ENCODE measurements around the gene HOXD11.

The HOXD11 gene
- total RNA-seq, result 0 to 0.18 (median 0) reads per million in 4 experiments

DNA sequence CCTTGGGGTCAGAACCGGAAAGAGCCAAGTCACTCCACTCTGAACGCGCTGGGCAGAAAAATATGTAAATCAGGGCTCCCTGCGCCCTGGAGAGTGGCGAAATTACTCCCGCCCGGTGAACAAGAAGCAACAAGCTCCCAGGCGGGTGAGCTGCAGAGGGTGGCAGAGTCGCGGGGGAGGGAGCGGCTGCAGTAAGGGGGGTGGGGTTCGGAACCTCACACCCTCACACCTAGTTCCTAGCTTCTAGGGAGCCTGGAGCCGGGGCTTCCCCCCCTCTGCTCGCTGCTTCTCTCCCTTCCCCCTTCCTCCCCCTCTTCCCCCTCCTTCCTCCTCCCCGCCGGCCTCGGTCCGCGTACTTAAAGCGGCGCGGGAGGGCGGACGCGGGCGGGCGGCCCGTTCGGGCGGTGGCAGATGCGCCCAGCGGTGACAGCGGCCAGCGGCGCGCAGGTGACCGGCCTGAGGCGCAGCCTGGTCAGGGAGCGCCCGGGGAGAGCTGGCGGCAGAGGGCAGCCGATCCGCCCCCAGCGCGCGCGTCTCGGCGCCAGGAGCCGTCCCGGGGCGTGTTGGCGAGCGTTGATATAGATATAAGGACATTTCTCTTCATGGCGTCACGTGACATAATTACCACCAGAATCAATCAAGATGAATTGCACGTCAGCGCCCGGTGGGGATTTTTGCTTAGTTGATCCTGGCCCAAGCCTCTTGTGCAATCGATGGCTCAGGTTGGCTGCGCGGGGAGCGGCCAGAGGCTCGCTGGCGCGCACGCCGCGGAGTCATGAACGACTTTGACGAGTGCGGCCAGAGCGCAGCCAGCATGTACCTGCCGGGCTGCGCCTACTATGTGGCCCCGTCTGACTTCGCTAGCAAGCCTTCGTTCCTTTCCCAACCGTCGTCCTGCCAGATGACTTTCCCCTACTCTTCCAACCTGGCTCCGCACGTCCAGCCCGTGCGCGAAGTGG lies at the start of gene HOXD11:
HOXD11 (plus strand) TSS at position 700 of the 959 bp plus-strand sequence; CDS start at position 776, 76 bp downstream.
- no peak for DNase-seq

DNA sequence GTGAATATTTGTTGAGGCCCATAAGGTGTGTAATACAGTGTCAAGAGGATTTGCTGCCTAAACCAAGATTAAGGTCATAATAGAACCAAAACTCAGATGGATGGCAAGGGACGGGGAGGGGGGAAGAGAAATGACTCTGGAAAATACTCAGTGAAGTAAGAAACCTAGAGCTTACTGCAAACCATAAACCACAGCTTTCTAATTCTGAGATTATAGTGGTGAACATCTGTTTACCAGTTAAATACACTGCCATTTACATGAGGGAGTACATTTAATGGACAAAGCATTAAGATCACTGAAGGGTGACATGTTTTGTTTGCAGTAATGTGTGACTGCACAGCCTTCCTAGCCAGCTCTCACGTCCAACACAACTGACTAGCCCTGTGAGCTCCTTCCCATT lies 43.1 kb upstream of the HOXD11 start:
- DNase-seq, result no peak

DNA sequence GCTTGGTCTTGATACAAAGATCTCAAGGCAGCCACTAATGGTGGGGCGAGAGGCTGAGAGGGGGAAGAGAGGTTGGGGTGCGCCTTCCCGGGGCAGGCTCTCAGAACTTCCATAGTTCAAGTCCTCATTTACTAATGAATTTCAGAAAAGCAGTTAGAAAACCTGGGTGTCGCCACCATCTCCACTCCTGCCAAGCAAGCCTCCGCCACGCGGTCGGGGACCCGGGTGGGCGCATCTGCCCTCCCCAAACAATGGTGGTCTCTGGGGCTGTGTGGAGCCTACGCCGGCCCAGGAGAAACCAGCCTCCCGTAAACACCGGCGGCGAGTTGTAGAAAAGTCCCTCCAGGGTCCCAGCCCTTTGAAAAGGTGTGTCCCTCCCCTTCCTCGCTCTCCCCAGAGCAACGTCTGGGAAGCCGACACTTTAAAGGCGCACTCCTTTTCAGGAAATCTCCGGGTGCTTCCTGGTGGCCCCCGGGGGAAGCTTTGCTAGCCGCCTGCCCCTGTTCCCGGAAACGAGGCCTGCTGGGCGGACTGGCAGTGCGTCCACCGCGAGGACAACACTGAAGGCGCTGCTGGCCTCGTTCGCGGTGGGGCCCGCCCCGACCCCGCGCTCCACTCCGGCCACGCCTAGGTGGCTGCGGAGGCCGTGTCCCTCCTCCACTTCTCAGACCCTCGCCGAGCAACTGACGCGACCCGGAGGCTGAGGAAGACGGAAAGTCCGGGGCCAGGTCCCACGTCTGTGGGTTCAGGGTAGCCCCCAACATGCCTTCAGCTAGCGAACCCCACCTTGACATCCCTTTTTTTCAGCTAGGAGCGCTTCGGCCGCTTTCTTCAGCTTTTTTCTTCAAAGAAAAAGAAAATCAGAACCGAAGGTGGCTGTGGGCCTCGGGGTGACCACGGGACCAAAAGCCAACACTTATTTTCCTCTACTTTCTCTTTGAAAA lies 40.2 kb upstream of the HOXD11 start:
- no peak for DNase-seq

DNA sequence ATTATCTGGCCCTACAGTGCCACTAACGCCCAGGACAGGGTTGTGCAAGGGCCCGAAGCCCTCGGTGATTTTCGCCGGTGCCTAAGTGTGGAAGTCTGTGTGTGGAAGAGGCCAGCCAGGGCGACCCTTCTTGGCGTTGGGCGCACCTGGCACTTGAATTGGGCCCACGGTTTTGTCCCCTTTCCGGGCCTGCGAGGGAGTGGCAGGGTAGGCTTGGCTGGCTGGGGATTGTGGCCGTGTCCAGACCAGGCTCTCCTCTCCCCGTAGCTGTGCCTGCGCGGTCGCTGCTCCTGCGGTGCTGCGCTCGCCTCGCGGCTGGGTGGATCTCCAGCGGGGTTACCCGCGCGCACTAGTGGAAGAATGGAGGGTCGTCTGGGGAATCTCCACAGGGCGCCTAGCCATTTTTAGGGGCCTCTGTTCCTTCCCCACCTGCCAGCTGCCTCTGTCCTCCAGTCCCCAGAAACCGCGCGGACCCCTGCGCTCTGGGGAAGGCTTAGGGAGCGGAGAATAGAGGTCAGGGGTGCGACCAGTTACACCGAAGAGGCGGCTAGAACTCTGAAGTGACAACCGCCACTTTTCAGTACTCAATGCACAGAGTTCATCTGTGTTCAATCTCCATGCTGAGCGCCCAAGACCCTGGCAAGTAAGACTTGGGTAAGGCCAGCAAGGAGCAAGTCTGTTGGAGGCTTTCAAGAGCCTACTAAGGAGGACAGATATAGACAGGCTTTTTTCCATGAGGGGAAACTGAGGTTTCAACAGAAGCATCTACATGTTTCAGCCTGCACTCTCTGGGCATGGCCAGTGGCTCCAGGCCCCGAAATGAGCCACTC lies 39.3 kb upstream of the HOXD11 start:
- DNase-seq, result no peak

DNA sequence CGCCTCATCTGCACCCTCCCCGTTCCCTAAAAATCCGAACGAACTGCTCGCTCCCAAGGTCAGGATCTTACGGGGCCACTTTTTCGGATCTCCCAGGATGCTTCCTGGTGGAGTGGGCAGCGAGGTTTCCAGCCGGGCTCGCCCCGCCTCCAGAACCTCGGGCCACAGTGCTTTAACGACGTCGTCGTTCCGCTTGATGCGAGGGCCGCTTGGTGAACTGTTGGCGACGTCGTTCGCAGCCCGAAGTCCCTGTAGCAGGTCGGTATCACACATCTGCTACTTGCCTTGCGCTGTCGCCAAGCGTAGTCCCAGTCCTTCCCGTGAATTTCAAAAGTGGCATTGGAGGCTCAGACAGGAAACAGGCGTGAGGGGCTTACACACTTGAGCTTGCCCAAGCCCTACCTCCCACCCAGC lies 38.7 kb upstream of the HOXD11 start:
- no peak for DNase-seq

DNA sequence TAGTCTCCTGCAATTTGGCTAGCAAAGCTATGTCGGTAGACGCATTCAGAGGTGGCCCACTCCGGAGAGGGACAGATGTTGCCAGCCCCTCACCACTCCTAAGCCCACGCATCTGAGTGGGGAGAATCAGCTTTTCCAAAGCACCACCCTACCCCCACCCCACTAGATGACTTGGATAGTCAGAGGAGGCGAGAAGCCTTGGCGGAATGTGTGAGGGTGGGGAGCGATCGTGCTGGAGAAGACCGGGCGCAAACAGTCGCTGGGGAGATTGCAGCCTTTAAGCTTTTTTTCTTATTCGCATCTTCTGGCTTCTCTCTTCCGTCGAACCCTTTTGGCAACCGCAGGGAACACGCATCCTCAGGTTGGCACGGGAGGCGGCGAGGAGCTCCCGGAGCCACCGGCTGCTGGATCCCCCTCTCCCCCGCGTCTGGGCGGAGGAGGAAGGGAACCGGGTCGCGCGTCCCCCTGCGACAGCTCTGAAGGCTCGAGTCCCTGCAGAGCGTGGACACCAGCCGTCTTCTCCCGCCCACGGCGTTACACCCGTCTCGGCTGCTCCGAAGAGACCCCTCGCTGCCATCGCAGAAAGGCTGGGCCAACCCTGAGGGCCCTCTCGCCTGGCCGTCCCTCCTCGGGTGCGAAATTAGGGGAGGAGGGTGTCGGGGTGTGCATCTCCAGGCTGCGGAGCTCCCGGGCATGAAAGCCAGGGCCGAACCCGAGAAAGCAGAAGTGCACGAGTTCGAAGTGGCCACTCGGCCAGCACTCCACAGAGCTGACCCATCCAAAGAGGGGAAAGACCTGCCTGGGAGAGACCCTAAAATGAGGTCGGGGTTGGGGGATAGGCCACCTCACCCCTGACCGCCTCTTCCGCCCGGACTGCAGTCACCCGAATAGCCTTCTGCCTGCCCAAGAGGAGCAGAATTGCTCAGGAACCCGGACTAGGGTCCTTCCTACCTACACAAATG lies 35.5 kb upstream of the HOXD11 start:
- no peak for DNase-seq

DNA sequence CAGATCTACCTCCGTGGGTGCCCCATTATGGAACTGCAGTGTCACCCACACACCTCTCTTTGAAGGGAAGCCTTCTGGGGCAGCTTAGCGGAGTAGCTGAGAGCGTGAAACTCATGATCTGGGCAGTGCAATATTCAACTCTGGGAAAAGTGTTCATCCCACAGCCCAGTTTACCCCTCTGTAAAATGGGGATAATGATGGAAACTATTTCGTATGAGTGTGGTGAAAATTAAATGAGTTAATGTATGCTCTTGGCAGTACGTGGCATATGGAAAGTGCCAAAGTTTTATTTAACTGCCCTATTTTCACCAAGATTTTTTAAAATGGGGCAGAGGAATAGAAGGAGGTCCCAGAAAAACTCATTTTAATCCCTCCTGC lies 34.8 kb upstream of the HOXD11 start:
- no peak for DNase-seq

DNA sequence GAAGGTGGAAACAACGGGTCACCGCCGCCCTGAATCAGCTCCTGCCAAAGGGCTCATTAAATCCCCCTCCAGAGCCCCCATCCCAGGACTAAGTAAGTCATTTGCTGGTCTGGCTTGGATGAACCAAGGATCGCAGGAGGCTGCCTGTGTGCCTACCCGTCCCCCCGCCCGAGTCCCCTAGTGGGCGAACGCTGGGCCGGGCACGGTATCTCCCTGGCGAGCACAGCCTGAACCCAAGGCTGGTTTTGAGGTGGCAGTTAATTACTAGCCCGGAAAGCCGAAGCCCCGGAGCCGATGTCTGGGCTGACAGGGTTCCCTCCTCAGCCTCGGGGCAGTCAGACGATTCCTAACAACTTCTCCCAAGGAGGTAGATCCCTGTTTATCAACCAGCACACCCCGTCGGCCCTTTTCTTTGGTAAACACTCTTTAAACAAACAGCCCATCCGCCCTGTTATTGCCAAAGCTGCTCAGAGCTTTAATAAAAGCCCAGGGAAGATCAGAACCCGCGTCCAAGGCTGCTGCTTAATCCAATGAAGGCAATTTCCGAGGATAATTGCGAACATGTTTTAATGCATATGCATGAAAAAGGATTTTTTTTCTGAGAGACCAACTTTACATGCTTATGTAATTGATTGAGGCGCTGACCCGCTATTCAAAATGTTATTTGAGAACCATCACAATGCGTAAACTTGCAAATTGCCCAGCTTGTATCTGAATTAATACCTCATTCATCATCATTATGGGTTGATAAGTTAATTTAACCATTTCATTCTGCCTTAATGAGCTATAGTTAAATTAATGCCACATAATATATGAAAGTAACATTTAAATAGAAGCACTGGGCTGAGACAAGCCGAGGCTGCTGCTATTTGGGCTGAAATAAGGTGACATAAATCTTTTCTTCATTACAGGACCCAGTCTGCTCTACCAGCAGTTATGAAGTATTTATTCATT lies 33.9 kb upstream of the HOXD11 start:
- DNase-seq, result no peak

DNA sequence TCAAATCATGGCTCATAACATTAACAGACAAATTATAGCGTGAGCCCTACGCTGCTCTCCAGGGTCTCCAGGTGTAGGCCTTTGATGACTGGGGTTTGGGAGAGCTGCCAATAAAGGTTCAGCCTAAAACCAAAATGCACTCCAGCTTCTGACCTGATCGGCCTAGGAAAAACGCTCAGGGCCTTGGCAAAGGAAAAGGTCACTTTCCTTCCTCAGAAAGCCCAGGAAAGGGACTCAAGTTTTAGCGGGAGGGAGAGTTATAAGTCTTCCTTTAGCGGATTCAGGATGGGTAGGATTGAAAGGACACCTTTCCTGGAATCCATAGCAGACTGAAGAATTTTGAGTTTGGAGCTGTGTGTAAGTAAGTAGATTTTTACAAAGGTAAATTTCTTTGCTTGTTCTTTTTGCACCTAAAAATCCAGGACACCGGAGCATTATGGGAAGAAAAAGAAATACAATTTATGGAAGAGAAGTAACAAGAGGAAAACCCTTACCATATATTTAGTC lies 32.1 kb upstream of the HOXD11 start:
- no peak for DNase-seq

DNA sequence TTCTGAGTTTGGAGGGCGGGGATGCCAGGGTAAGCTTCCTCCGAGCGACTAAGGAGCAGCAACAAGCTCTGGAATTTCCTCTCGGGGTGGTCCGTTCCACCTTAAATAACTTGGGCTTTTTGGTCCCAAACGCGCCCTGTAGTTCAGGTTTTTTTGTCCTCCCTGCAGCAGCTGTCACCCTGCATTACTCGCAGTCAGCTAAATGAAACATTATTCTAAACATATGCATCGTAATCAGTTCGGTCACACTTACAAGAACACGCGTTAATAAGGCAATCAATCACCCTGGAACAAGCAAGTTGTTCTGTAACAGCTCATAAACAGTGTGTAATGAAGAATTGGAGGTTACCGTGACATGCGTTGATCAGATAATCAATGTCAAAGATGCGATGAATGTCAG lies 31.6 kb upstream of the HOXD11 start:
- DNase-seq, result no peak

DNA sequence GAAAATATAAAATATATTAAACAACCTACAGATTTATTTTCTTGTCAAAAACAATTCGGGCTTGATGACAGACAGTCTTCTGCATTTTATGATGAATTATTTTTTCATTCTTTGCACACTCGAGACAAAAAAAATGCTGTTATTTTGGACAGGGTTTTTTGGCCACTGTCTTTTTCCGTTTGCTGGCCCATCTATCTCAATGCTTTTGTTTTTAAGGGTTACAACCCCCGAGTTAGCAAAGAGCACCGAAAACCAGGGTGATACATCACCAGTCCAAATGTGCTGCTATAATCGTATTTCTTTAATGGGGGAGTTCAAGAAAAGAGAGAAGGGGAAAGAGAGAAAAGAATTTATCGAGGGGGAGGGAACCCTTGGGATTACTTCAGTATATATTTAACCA lies 31.0 kb upstream of the HOXD11 start:
- no peak for DNase-seq

DNA sequence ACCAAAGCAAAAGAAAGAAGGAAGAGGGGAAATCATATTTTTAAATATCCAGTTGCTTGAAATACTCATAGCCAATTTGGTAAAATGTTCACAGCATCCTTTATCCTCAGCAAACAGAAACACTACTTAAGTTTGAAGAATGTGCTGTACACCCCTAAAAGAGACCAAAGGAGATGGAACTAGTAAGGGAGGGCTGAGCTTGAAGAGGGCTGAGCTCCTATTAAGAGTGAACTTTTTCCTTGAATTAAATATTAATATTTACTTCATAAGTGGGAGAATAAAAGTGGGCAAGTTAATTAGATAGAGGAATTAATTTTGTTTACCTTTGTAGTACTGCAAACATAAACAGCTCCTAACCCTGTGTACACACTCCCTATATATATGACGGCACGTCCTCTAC lies 30.3 kb upstream of the HOXD11 start:
- no peak for DNase-seq

DNA sequence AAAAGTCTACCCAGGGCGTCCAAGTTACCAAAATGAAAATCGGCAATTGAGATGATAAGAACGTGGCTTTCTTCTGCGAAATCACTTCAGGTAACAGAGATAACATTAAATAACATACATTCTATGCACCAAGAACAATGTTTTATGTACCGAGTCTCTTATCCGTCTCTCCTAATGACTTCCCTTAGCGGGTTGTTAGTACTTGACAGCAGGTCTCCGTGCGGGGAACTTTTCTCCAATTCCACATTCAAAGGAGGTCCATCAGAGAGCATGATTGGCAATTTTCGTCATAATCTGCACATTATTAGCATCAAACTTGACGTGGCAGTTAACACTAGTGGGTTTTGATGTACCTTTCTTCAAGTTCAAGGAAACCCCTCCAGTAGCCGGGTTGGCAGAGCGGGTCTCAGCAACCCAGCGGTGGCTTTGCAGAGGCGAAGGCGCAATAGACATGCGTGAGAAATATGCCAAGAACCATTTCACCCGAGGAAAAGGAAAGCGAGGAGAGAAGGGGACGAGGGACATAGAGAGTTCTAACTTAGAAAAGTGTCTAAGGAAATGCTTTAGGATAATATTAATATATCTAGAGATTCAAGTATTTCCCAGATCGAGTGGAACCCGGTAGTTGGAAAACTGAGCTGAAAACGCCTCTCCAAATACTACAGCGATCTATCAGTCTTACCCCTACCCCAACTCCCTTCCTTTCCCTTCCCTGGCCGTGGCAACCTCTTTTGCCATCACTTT lies 28.4 kb upstream of the HOXD11 start:
- no peak for DNase-seq

DNA sequence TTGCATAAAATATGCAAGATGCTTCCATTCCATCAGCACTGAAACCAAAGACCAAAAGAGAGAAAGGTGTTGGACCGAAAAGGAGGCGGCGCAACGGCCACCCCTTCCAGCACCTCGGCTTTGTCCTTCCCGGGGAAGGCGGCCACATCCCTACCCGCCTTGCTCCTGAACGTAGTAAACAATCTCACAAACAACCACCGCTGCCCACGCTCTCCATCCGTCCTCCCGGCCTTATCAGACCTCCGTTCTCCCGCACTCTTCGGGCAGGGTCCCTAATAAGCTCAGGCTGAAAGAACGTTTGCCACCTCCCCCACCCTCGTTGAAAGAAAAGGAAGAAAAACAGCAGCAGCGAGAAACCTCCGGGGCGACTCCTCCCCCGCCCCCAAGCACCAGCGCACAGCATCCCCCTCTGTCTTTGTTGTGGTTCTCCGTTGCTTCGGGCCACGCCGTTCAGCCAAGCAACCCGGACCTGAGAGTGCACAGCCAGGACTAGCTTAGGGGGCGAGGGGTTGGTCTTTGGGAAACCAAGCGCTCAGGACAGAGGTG lies 27.7 kb upstream of the HOXD11 start:
- no peak for DNase-seq

DNA sequence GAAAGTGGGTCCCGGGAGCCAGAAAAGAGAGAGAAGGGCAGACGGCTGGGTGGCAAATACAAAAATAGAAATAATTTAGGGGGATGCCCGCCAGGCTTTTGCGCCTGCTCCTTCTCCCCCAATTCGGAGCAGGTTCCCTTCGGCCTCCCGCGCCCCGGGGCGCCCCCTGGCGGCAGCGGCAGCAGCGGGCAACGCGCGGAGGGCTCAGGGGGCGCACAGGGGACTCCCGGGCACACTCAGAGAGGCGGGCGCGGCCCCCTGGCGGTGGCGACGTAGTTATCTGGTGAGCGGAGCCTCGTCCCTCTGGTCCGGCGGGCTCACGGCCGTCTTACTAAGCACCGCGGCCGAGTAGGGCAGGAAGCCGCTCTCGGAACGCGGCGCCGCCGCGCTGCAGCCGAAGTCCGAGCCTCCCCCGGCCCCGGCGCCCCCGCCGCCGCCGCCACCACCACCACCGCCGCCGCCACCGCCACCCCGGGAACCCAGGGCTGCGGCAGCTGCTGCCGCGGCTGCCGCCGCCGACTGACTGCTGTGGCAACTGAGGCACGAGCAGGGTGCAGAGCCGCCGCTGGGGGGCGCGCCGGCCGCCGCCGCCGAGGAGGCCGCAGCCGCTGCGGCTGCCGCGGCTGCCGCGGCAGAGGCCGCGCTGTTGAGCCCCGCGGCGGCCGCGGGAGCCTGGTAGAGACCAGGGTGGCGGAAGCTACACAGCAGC lies 27.1 kb upstream of the HOXD11 start:
- DNase-seq, result no peak

DNA sequence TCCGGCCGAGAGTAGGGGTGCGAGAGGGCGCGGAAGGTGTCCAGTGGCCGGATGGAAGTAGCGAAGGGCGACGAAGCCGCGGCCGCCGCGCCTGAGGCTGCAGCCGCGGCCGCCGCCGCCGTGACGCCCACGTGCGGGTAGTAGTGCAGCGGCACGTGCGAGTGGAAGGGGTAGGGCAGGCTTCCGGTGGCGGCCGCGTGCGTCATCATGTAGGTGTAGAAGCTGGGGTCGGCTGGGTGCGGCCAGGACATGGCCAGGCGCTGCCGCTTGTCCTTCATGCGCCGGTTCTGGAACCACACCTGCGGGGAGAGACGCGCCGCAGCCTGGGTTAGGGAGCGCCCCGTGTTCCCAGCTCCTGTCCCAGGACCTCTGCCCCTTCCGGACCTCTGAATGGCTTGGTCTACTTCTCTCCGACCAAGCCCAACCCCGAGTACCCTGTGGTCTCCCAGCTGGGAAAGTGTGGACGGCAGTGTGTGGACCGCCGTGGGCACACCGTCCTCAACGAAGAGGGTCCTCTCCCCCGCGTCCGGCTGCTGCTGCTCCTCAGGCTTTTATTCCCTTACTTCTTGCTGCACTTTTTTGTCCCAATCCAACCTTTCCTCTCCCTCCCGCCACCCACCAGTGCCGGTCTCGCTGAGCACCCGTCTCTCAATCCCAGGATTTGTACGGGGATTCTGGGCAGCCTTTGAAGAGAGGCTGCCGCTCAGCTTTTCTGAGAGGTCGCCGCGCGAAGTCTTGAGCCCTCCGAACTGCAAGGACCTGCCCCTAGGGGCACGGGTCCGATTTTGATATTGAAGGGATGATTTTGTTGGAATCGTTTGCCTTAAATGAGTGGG lies 26.3 kb upstream of the HOXD11 start:
- no peak for DNase-seq

DNA sequence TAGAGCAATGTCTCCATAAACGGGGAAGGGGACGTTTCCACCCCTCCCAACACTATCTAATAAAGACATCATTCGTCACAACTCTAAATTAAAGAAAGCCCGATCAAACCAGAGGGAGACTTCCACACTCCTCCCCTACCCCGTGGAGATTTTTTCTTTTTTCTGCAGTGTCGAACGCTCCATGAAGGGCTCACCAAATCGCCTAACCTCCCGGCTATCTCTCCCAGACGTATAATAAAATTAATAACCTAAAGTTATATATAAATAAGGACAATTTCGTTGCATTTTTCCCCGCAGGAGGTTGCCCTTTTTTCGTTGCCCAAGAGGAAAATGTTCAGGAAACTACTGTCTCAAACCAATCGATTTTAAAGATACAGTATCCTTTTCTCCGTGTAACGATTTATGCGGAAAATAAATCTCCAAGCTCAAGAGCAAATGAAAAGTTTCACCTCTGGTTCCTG lies 25.7 kb upstream of the HOXD11 start:
- no peak for DNase-seq

Measured in effector CD8-positive, alpha-beta T cell (primary cell).